Keratinocyte (primary cell): Measurements from ENCODE around the gene RAI1. TPM values are rescaled to one million over a fixed set of nuclear protein-coding genes. Genes with fewer than 3 reads are reported as not detected.

ENCODE experiments used
- DNase-seq: peaks from one replicate; pipeline ENCODE4 v3.0.0-alpha.2; 2011; ENCODE audit warnings: low read depth, missing footprints, low spot score
- FAIRE-seq: peaks from 2 replicates; lab custom pipeline; 2011; peaks lifted over from hg19 to GRCh38; lab: Jason Lieb, UNC
- H2AFZ ChIP-seq: 2 replicates; pipeline ENCODE4 v1.6.0; 2012; ENCODE audit warnings: low read length, control low read depth, inconsistent platforms; ENCODE audit not compliant: control insufficient read depth
- H3K27ac ChIP-seq: 2 replicates; pipeline ENCODE4 v1.5.1; 2011; ENCODE audit warnings: low read length; ENCODE audit not compliant: control insufficient read depth, insufficient read depth
- H3K27me3 ChIP-seq: 3 replicates; pipeline ENCODE4 v1.6.0; 2011; ENCODE audit warnings: low read length; ENCODE audit not compliant: control insufficient read depth, insufficient read depth; ENCODE audit errors: extremely low read depth
- H3K36me3 ChIP-seq, 2 experiments: 2 replicates in 1 of 2; 3 replicates in 1 of 2; pipeline ENCODE4 v1.5.1; 2011; ENCODE audit warnings: low read length in 2 of 2, mild to moderate bottlenecking in 1 of 2; ENCODE audit not compliant: control insufficient read depth in 2 of 2, insufficient read depth in 2 of 2; ENCODE audit errors: extremely low read depth in 1 of 2
- H3K4me1 ChIP-seq: 3 replicates; pipeline ENCODE4 v1.5.1; 2011; ENCODE audit warnings: low read length; ENCODE audit not compliant: control insufficient read depth, insufficient read depth; ENCODE audit errors: extremely low read depth
- H3K4me2 ChIP-seq: 3 replicates; pipeline ENCODE4 v1.6.0; 2011; ENCODE audit warnings: low read depth, low read length; ENCODE audit not compliant: control insufficient read depth, insufficient read depth; ENCODE audit errors: extremely low read depth
- H3K4me3 ChIP-seq, 3 experiments: fragments of 200-600 bp in 1 of 3; sonication (generic) in 1 of 3; 2 replicates in 2 of 3; 3 replicates in 1 of 3; pipeline ENCODE4 v1.5.1; 2011 to 2016; ENCODE audit warnings: low read length in 3 of 3, mild to moderate bottlenecking in 3 of 3, control low read depth in 2 of 3, inconsistent platforms in 1 of 3, low read depth in 1 of 3, mixed read lengths in 1 of 3, mixed run types in 1 of 3, moderate library complexity in 1 of 3; ENCODE audit not compliant: control insufficient read depth in 2 of 3, insufficient read depth in 2 of 3; ENCODE audit errors: extremely low read depth in 1 of 3
- H3K79me2 ChIP-seq: 2 replicates; pipeline ENCODE4 v1.6.0; 2012; ENCODE audit warnings: low read length; ENCODE audit not compliant: control insufficient read depth, insufficient read depth
- H3K9ac ChIP-seq: 3 replicates; pipeline ENCODE4 v1.6.0; 2011; ENCODE audit warnings: low read length; ENCODE audit not compliant: control insufficient read depth, insufficient read depth; ENCODE audit errors: extremely low read depth
- H3K9me1 ChIP-seq: 3 replicates; pipeline ENCODE4 v1.6.0; 2011; ENCODE audit warnings: low read length; ENCODE audit not compliant: control insufficient read depth, insufficient read depth; ENCODE audit errors: extremely low read depth
- H3K9me3 ChIP-seq: 2 replicates; pipeline ENCODE4 v1.5.1; 2012; ENCODE audit warnings: low read depth, low read length; ENCODE audit not compliant: control insufficient read depth
- H4K20me1 ChIP-seq: 3 replicates; pipeline ENCODE4 v1.6.0; 2011; ENCODE audit warnings: low read length; ENCODE audit not compliant: control insufficient read depth, insufficient read depth; ENCODE audit errors: extremely low read depth
- CTCF ChIP-seq, 3 experiments: IDR thresholded peaks in 1 of 3; conservative IDR thresholded peaks in 1 of 3; optimal IDR thresholded peaks in 1 of 3; 2 replicates in 2 of 3; 3 replicates in 1 of 3; pipeline versions ENCODE3 to v1.5.1; 2011; ENCODE audit warnings: low read length in 3 of 3, mild to moderate bottlenecking in 3 of 3, moderate library complexity in 2 of 3, control low read depth in 1 of 3, inconsistent platforms in 1 of 3; ENCODE audit not compliant: insufficient read depth in 2 of 3; ENCODE audit errors: extremely low read depth in 1 of 3
- EZH2 ChIP-seq: IDR thresholded peaks from one replicate; pipeline ENCODE4 v1.6.1; 2012; ENCODE audit warnings: inconsistent platforms, mild to moderate bottlenecking, low read length, moderate library complexity
- dilution Hi-C: fragments of 300-500 bp; cut with MboI; formaldehyde crosslinking; loops from one replicate; pipeline ENCODE4 v1.7.0; 2020; ENCODE audit warnings: low sequenced_read_pairs; ENCODE audit not compliant: extremely low pct_ligation_motif_present
- polyA plus RNA-seq, 5 experiments: library from polyadenylated mRNA; depleted of rRNA in 3 of 5; stranded (reverse) in 3 of 5; stranded (forward) in 1 of 5; unstranded in 1 of 5; fragments of >200 nt; gene quantifications; 1 replicate in 1 of 5; 2 replicates in 3 of 5; 3 replicates in 1 of 5; pipeline versions ENCODE4 v1.2.1 to v1.2.3, GENCODE V29; 2011 to 2012; ENCODE audit warnings: missing spikeins in 2 of 5, low read depth in 1 of 5, low replicate concordance in 1 of 5

RAI1 gene
- polyA plus RNA-seq, 1 donor (not counting 4 experiments of a cell fraction or from before 2014, with no cell fraction given): 2.6 TPM

- Histone ChIP-seq H3K9me1 (no peaks in the 10 kb centered on the region), H3K4me1 (peaks cover 24% of the 10 kb centered on the region), H3K4me2 (no peak overlapping the region), H3K9me3 (no peaks in the 10 kb centered on the region), H3K36me3 (peaks cover under 1 to 15% of the 10 kb centered on the region in 2 experiments), H3K27ac (no peak overlapping the region), H3K79me2 (no peaks in the 10 kb centered on the region), H3K27me3 (no peaks in the 10 kb centered on the region), H4K20me1 (no peaks in the 10 kb centered on the region), H3K4me3 (no peak overlapping the region), H3K9ac (no peak overlapping the region), H2AFZ (no peak overlapping the region)
- TF ChIP-seq CTCF (optimal IDR thresholded peaks at IDR 0.05 in 1 of 3, IDR thresholded peaks at IDR 0.05 in 1 of 3, conservative IDR thresholded peaks at IDR 0.05 in 1 of 3; ENCODE audit: extremely low read depth in 1 of 3, insufficient read depth in 2 of 3, low read length in 3 of 3): no peak
- TF ChIP-seq EZH2: no peak
- no peak for FAIRE-seq
- DNase-seq: no peak
- dilution Hi-C loops: no loop called here
Measured at GRCh38 chr17:17855976-17856375, 174.7 kb downstream of the RAI1 start.

- H3K27me3 ChIP-seq: no peaks in the 10 kb centered on the region
- no peaks in the 10 kb centered on the region for H3K9me3 ChIP-seq
- FAIRE-seq: no peak
- H2AFZ ChIP-seq: no peak overlapping the region
- H3K27ac ChIP-seq: no peak overlapping the region
- H3K4me1 ChIP-seq: peaks cover 24% of the 10 kb centered on the region
- no peak overlapping the region for H3K4me3 ChIP-seq
- no peaks in the 10 kb centered on the region for H3K9me1 ChIP-seq
- no peak for TF ChIP-seq EZH2
- no peak for TF ChIP-seq CTCF (optimal IDR thresholded peaks at IDR 0.05 in 1 of 3, IDR thresholded peaks at IDR 0.05 in 1 of 3, conservative IDR thresholded peaks at IDR 0.05 in 1 of 3; ENCODE audit: extremely low read depth in 1 of 3, insufficient read depth in 2 of 3, low read length in 3 of 3)
- H3K36me3 ChIP-seq: peaks cover 0 to 16% of the 10 kb centered on the region in 2 experiments
- H4K20me1 ChIP-seq: no peaks in the 10 kb centered on the region
- no peaks in the 10 kb centered on the region for H3K79me2 ChIP-seq
- no peak overlapping the region for H3K9ac ChIP-seq
- DNase-seq: no peak
- dilution Hi-C loops: no loop called here
- H3K4me2 ChIP-seq: no peak overlapping the region
Measured at GRCh38 chr17:17856386-17856785, 175.1 kb downstream of the RAI1 start.
